HEK293 (cell line): Measurements from ENCODE around the gene ALX1.

ENCODE experiments used
- CTCF ChIA-PET: fragments of 350-600 bp; formaldehyde crosslinking; extraction: SDS; loops from one replicate; lab custom pipeline; 2021; ENCODE audit warnings: antibody characterized with exemption; lab: Yijun Ruan, JAX
- POLR2A ChIA-PET: fragments of 300-600 bp; formaldehyde crosslinking; extraction: SDS; loops from one replicate; lab custom pipeline; 2020; ENCODE audit warnings: antibody characterized with exemption, inconsistent platforms; lab: Yijun Ruan, JAX
- H3K27ac ChIP-seq: fragments of 200-500 bp; sonication (Bioruptor generic); 2 replicates; pipeline ENCODE4 v1.5.1; 2014; ENCODE audit warnings: low read depth, low read length, control low read depth, inconsistent platforms; ENCODE audit errors: extremely low read depth
- H3K36me3 ChIP-seq, 2 experiments: fragments of 200-500 bp in 1 of 2; sonication (Bioruptor generic) in 1 of 2; 1 replicate in 1 of 2; 2 replicates in 1 of 2; pipeline ENCODE4 v1.5.1; 2014 to 2017; ENCODE audit warnings: inconsistent platforms in 2 of 2, low read length in 2 of 2; ENCODE audit not compliant: control insufficient read depth in 2 of 2, insufficient read depth in 1 of 2
- H3K4me1 ChIP-seq: fragments of 200-500 bp; sonication (Bioruptor generic); 2 replicates; pipeline ENCODE4 v1.5.1; 2014; ENCODE audit warnings: mild to moderate bottlenecking, low read length, inconsistent platforms; ENCODE audit not compliant: control insufficient read depth, insufficient read depth
- H3K4me3 ChIP-seq: 2 replicates; pipeline ENCODE4 v1.5.1; 2011; ENCODE audit warnings: low read depth, mild to moderate bottlenecking, control low read depth, low read length, moderate library complexity
- H3K9me3 ChIP-seq: fragments of 200-500 bp; sonication (Bioruptor generic); 2 replicates; pipeline ENCODE4 v1.5.1; 2014; ENCODE audit warnings: low read depth, low read length, inconsistent platforms; ENCODE audit not compliant: control insufficient read depth, insufficient read depth
- KLF1 ChIP-seq: fragments of 450-650 bp; formaldehyde crosslinking; IDR thresholded peaks from 2 replicates; pipeline ENCODE4 v1.5.1; 2016; ENCODE audit warnings: missing biosample characterization, missing genetic modification characterization
- KLF7 ChIP-seq: fragments of 450-650 bp; formaldehyde crosslinking; IDR thresholded peaks from 2 replicates; pipeline ENCODE4 v1.5.1; 2016; ENCODE audit warnings: missing biosample characterization, missing genetic modification characterization, borderline replicate concordance
- KLF8 ChIP-seq: fragments of 450-650 bp; formaldehyde crosslinking; IDR thresholded peaks from 2 replicates; pipeline ENCODE4 v1.5.1; 2016; ENCODE audit warnings: missing biosample characterization, missing genetic modification characterization
- KLF9 ChIP-seq: fragments of 450-650 bp; formaldehyde crosslinking; IDR thresholded peaks from 2 replicates; pipeline ENCODE4 v1.5.1; 2016; ENCODE audit warnings: missing biosample characterization, missing genetic modification characterization, low read depth
- MZF1 ChIP-seq: fragments of 450-650 bp; formaldehyde crosslinking; IDR thresholded peaks from 2 replicates; pipeline ENCODE4 v1.5.1; 2017; ENCODE audit warnings: missing biosample characterization, missing genetic modification characterization, borderline replicate concordance
- SP2 ChIP-seq: fragments of 450-650 bp; formaldehyde crosslinking; IDR thresholded peaks from 2 replicates; pipeline ENCODE4 v1.5.1; 2016; ENCODE audit warnings: missing biosample characterization, missing genetic modification characterization
- WT1 ChIP-seq: fragments of 450-650 bp; formaldehyde crosslinking; IDR thresholded peaks from 2 replicates; pipeline ENCODE4 v1.5.1; 2016; ENCODE audit warnings: missing biosample characterization, missing genetic modification characterization
- ZBTB21 ChIP-seq: fragments of 450-650 bp; formaldehyde crosslinking; IDR thresholded peaks from 2 replicates; pipeline ENCODE4 v1.5.1; 2017; ENCODE audit warnings: missing biosample characterization, missing genetic modification characterization
- ZIC2 ChIP-seq: fragments of 450-650 bp; formaldehyde crosslinking; IDR thresholded peaks from 2 replicates; pipeline ENCODE4 v1.5.1; 2016; ENCODE audit warnings: missing biosample characterization, missing genetic modification characterization
- ZNF10 ChIP-seq: fragments of 450-650 bp; formaldehyde crosslinking; IDR thresholded peaks from 2 replicates; pipeline ENCODE4 v1.5.1; 2017; ENCODE audit warnings: missing biosample characterization, missing genetic modification characterization
- ZNF132 ChIP-seq: fragments of 450-650 bp; formaldehyde crosslinking; IDR thresholded peaks from 2 replicates; pipeline ENCODE4 v1.5.1; 2017; ENCODE audit warnings: missing biosample characterization, missing genetic modification characterization, borderline replicate concordance
- ZNF324 ChIP-seq: fragments of 450-650 bp; formaldehyde crosslinking; IDR thresholded peaks from 2 replicates; pipeline ENCODE4 v1.5.1; 2016; ENCODE audit warnings: missing biosample characterization, missing genetic modification characterization
- ZNF335 ChIP-seq: fragments of 450-650 bp; formaldehyde crosslinking; conservative IDR thresholded peaks from 2 replicates; pipeline ENCODE4 v1.5.1; 2016; ENCODE audit warnings: missing biosample characterization, missing genetic modification characterization
- ZNF404 ChIP-seq: fragments of 450-650 bp; formaldehyde crosslinking; IDR thresholded peaks from 2 replicates; pipeline ENCODE4 v1.5.1; 2017; ENCODE audit warnings: missing biosample characterization, missing genetic modification characterization
- ZNF473 ChIP-seq: fragments of 450-650 bp; formaldehyde crosslinking; IDR thresholded peaks from 2 replicates; pipeline ENCODE4 v1.5.1; 2017; ENCODE audit warnings: missing biosample characterization, missing genetic modification characterization
- ZNF544 ChIP-seq: fragments of 450-650 bp; formaldehyde crosslinking; IDR thresholded peaks from 2 replicates; pipeline ENCODE4 v1.5.0; 2017; ENCODE audit warnings: missing biosample characterization, missing genetic modification characterization
- ZNF561 ChIP-seq: fragments of 450-650 bp; IDR thresholded peaks from 2 replicates; pipeline ENCODE4 v1.5.1; 2018; ENCODE audit warnings: missing biosample characterization, missing genetic modification characterization, borderline replicate concordance
- ZNF610 ChIP-seq: fragments of 450-650 bp; formaldehyde crosslinking; IDR thresholded peaks from 2 replicates; pipeline ENCODE4 v1.5.1; 2016; ENCODE audit warnings: missing biosample characterization, missing genetic modification characterization, borderline replicate concordance
- ZNF626 ChIP-seq: fragments of 450-650 bp; sonication (Bioruptor Pico); formaldehyde crosslinking; IDR thresholded peaks from 2 replicates; pipeline ENCODE4 v1.5.1; 2018; ENCODE audit warnings: missing biosample characterization, missing genetic modification characterization, inconsistent platforms
- ZNF629 ChIP-seq: fragments of 450-650 bp; formaldehyde crosslinking; IDR thresholded peaks from 2 replicates; pipeline ENCODE4 v1.5.1; 2017; ENCODE audit warnings: missing biosample characterization, missing genetic modification characterization
- ZNF660 ChIP-seq: fragments of 450-650 bp; IDR thresholded peaks from 2 replicates; pipeline ENCODE4 v1.5.1; 2018; ENCODE audit warnings: missing biosample characterization, mild to moderate bottlenecking, missing genetic modification characterization
- ZNF76 ChIP-seq: fragments of 450-650 bp; formaldehyde crosslinking; IDR thresholded peaks from 2 replicates; pipeline ENCODE4; 2016; ENCODE audit warnings: low read depth, missing biosample characterization, missing genetic modification characterization, borderline replicate concordance
- ZSCAN23 ChIP-seq: fragments of 450-650 bp; formaldehyde crosslinking; IDR thresholded peaks from 2 replicates; pipeline ENCODE4 v1.5.1; 2016; ENCODE audit warnings: missing biosample characterization, missing genetic modification characterization
- ZSCAN30 ChIP-seq: fragments of 450-650 bp; IDR thresholded peaks from 2 replicates; pipeline ENCODE4 v1.5.1; 2018; ENCODE audit warnings: missing biosample characterization, mild to moderate bottlenecking, missing genetic modification characterization, moderate library complexity
- ZXDB ChIP-seq: fragments of 450-650 bp; formaldehyde crosslinking; IDR thresholded peaks from 2 replicates; pipeline ENCODE4 v1.5.1; 2016; ENCODE audit warnings: missing biosample characterization, missing genetic modification characterization
- TF ChIP-seq, protein P1 (sequence below): fragments of 450-650 bp; formaldehyde crosslinking; IDR thresholded peaks from 2 replicates; pipeline ENCODE4 v1.5.1; 2016; ENCODE audit warnings: missing biosample characterization, missing genetic modification characterization
- TF ChIP-seq, protein P2 (sequence below): fragments of 450-650 bp; formaldehyde crosslinking; IDR thresholded peaks from 2 replicates; pipeline ENCODE4 v1.5.1; 2016; ENCODE audit warnings: missing biosample characterization, missing genetic modification characterization
- TF ChIP-seq, protein P3 (sequence below): fragments of 450-650 bp; formaldehyde crosslinking; IDR thresholded peaks from 2 replicates; pipeline ENCODE4 v1.5.1; 2016; ENCODE audit warnings: missing biosample characterization, missing genetic modification characterization, borderline replicate concordance
- TF ChIP-seq, protein P4 (sequence below): fragments of 450-650 bp; formaldehyde crosslinking; IDR thresholded peaks from 2 replicates; pipeline ENCODE4 v1.5.1; 2017; ENCODE audit warnings: missing biosample characterization, missing genetic modification characterization

The ALX1 gene

DNA sequence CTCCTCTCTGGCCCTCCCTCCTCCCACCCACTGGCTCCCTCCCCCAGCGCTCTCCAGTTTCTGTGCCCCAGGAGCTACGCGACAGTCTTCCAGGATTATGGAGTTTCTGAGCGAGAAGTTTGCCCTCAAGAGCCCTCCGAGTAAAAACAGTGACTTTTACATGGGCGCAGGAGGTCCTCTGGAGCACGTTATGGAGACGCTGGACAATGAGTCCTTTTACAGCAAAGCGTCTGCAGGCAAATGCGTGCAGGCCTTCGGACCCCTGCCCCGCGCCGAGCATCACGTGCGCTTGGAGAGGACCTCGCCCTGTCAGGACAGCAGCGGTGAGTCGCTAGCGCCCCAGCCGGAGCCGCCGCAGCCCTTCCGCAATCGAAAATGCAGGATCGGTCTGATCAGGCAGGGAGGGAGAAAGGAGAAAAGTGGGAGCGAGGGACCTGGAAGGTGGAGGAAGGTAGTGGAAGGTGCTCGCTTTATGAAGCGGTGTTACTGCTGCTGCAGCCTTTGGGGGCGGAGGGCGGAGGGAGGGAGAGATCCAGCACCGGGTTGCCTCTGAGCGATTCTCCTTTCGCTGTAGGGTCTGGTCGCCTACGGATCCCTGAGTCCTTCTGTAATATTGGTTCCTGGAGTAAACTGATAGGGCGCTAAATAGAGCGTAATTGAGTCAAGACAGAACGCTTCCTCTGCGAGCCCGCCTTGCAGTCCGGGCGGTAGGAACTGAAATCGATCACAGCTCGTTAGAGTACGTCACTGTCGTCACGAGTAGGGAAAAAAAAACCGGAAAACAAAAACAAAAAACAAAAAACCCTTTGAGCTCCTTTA, at the start of gene ALX1:
Gene ALX1, plus strand, starts transcription at position 56 of the 819 bp plus-strand sequence. Its CDS starts 42 bp downstream, at position 98.
- Histone ChIP-seq H3K4me1 (no peaks in the 10 kb centered on the region), H3K4me3 (peak within 1 kb of the TSS; percentile 57), H3K9me3 (no peaks in the 10 kb centered on the region), H3K27ac (peak within 1 kb of the TSS; percentile 83), H3K36me3 (no peaks in the 10 kb centered on the region)
- POLR2A ChIA-PET, result interaction anchor here (0.6 kb wide), 1 partner anchor 533 kb away, joined by 3 read pairs; no protein-coding TSS in a partner anchor
- CTCF ChIA-PET, result interaction anchor here (0.6 kb wide), 1 partner anchor 17 kb away, joined by 3 read pairs; no protein-coding TSS in a partner anchor
- peak; percentile 59 for TF ChIP-seq KLF8 (tag by site-specific recombination)
- TF ChIP-seq WT1, result peak; percentile 8; the same call in 1 of the 2 replicates
- peak; percentile 20 for TF ChIP-seq ZNF660 (tag by site-specific recombination)
- peak; percentile 12; the same call in 1 of the 2 replicates for TF ChIP-seq MZF1 (tag by site-specific recombination)
- TF ChIP-seq, protein P1, sequence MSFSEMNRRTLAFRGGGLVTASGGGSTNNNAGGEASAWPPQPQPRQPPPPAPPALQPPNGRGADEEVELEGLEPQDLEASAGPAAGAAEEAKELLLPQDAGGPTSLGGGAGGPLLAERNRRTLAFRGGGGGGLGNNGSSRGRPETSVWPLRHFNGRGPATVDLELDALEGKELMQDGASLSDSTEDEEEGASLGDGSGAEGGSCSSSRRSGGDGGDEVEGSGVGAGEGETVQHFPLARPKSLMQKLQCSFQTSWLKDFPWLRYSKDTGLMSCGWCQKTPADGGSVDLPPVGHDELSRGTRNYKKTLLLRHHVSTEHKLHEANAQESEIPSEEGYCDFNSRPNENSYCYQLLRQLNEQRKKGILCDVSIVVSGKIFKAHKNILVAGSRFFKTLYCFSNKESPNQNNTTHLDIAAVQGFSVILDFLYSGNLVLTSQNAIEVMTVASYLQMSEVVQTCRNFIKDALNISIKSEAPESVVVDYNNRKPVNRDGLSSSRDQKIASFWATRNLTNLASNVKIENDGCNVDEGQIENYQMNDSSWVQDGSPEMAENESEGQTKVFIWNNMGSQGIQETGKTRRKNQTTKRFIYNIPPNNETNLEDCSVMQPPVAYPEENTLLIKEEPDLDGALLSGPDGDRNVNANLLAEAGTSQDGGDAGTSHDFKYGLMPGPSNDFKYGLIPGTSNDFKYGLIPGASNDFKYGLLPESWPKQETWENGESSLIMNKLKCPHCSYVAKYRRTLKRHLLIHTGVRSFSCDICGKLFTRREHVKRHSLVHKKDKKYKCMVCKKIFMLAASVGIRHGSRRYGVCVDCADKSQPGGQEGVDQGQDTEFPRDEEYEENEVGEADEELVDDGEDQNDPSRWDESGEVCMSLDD (tag by site-specific recombination), result 0 out of 2 replicates have a peak, but pooled peaks have one; percentile 29
- TF ChIP-seq, protein P2, sequence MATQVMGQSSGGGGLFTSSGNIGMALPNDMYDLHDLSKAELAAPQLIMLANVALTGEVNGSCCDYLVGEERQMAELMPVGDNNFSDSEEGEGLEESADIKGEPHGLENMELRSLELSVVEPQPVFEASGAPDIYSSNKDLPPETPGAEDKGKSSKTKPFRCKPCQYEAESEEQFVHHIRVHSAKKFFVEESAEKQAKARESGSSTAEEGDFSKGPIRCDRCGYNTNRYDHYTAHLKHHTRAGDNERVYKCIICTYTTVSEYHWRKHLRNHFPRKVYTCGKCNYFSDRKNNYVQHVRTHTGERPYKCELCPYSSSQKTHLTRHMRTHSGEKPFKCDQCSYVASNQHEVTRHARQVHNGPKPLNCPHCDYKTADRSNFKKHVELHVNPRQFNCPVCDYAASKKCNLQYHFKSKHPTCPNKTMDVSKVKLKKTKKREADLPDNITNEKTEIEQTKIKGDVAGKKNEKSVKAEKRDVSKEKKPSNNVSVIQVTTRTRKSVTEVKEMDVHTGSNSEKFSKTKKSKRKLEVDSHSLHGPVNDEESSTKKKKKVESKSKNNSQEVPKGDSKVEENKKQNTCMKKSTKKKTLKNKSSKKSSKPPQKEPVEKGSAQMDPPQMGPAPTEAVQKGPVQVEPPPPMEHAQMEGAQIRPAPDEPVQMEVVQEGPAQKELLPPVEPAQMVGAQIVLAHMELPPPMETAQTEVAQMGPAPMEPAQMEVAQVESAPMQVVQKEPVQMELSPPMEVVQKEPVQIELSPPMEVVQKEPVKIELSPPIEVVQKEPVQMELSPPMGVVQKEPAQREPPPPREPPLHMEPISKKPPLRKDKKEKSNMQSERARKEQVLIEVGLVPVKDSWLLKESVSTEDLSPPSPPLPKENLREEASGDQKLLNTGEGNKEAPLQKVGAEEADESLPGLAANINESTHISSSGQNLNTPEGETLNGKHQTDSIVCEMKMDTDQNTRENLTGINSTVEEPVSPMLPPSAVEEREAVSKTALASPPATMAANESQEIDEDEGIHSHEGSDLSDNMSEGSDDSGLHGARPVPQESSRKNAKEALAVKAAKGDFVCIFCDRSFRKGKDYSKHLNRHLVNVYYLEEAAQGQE (tag by site-specific recombination), result peak; percentile 33; the same call in 1 of the 2 replicates
- TF ChIP-seq, protein P3, sequence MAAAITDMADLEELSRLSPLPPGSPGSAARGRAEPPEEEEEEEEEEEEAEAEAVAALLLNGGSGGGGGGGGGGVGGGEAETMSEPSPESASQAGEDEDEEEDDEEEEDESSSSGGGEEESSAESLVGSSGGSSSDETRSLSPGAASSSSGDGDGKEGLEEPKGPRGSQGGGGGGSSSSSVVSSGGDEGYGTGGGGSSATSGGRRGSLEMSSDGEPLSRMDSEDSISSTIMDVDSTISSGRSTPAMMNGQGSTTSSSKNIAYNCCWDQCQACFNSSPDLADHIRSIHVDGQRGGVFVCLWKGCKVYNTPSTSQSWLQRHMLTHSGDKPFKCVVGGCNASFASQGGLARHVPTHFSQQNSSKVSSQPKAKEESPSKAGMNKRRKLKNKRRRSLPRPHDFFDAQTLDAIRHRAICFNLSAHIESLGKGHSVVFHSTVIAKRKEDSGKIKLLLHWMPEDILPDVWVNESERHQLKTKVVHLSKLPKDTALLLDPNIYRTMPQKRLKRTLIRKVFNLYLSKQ (tag by site-specific recombination), result no peak
- TF ChIP-seq KLF7 (tag by site-specific recombination), result 0 out of 2 replicates have a peak, but pooled peaks have one; percentile 11
- peak; percentile 65 for TF ChIP-seq SP2 (tag by site-specific recombination)
- TF ChIP-seq ZNF404, result no peak
- TF ChIP-seq KLF1 (tag by site-specific recombination), result peak; percentile 27; the same call in 1 of the 2 replicates
- TF ChIP-seq ZNF10 (tag by site-specific recombination), result peak; percentile 11; the same call in 1 of the 2 replicates
- TF ChIP-seq ZNF626, result no peak
- TF ChIP-seq ZNF473, result no peak
- TF ChIP-seq KLF9, result 0 out of 2 replicates have a peak, but pooled peaks have one; percentile 33
- peak; percentile 84 for TF ChIP-seq ZXDB (tag by site-specific recombination)
- TF ChIP-seq, protein P4, sequence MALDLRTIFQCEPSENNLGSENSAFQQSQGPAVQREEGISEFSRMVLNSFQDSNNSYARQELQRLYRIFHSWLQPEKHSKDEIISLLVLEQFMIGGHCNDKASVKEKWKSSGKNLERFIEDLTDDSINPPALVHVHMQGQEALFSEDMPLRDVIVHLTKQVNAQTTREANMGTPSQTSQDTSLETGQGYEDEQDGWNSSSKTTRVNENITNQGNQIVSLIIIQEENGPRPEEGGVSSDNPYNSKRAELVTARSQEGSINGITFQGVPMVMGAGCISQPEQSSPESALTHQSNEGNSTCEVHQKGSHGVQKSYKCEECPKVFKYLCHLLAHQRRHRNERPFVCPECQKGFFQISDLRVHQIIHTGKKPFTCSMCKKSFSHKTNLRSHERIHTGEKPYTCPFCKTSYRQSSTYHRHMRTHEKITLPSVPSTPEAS (tag by site-specific recombination), result peak; percentile 23
- no peak for TF ChIP-seq ZNF544 (tag by site-specific recombination)
- peak; percentile 97; the same call in 1 of the 2 replicates for TF ChIP-seq ZNF561 (tag by site-specific recombination)
- no peak for TF ChIP-seq ZSCAN23 (tag by site-specific recombination)
- TF ChIP-seq ZNF132 (tag by site-specific recombination), result no peak
- TF ChIP-seq ZIC2 (tag by site-specific recombination), result peak; percentile 84
- TF ChIP-seq ZNF610 (tag by site-specific recombination), result 0 out of 2 replicates have a peak, but pooled peaks have one; percentile 33
- TF ChIP-seq ZBTB21 (tag by site-specific recombination), result peak; percentile 56
- peak; percentile 24; the same call in 1 of the 2 replicates for TF ChIP-seq ZSCAN30 (tag by site-specific recombination)
- peak; percentile 49; the same call in 1 of the 2 replicates for TF ChIP-seq ZNF324
- peak; percentile 93 for TF ChIP-seq ZNF629 (tag by site-specific recombination)
- no peak for TF ChIP-seq ZNF76 (tag by site-specific recombination)
- TF ChIP-seq ZNF335, result peak; percentile 98
